Vagina (tissue), 2 donors: ENCODE measurements around the gene ACOX3.

Source experiments
- POLR2AphosphoS5 ChIP-seq, 2 donors: sonication (generic); formaldehyde crosslinking; IDR thresholded peaks; one replicate each; pipeline ENCODE4 v1.9.0; 2017; ENCODE audit warnings: antibody characterized with exemption in 2 of 2, mild to moderate bottlenecking in 2 of 2, low read depth in 1 of 2; ENCODE audit not compliant: insufficient read depth in 1 of 2
- TF ChIP-seq, protein P1 (sequence below), 3 experiments: fragments of 450-650 bp in 2 of 3; fragments of 200-600 bp in 1 of 3; sonication (generic) in 1 of 3; IDR thresholded peaks; one replicate each; pipeline ENCODE4 v1.5.1; 2017 to 2019; ENCODE audit warnings: antibody characterized with exemption in 3 of 3, mild to moderate bottlenecking in 2 of 3, moderate library complexity in 2 of 3

DNA sequence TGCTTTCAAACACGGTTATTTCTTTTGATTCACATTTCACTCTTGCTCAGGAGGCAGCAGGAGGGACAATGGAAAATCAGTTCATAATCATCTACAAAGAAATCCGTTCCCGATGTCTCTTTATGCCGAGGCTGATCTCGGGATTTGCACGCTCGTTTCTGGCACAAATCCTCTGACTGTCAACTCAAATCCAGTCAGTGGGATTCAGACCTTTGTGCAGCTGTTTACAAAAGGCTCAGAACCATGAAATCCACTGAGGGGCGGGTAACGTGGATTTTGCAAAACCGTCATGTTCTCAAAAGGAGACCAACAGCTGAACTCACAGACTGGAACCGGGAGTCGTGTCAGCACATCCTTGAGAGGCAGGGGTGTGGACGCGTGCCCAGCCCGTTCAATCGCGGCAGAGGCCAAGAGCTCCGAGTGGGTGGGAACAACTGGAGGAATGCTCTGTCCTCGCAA lies 46.4 kb downstream of the ACOX3 start:
- TF ChIP-seq, protein P1, sequence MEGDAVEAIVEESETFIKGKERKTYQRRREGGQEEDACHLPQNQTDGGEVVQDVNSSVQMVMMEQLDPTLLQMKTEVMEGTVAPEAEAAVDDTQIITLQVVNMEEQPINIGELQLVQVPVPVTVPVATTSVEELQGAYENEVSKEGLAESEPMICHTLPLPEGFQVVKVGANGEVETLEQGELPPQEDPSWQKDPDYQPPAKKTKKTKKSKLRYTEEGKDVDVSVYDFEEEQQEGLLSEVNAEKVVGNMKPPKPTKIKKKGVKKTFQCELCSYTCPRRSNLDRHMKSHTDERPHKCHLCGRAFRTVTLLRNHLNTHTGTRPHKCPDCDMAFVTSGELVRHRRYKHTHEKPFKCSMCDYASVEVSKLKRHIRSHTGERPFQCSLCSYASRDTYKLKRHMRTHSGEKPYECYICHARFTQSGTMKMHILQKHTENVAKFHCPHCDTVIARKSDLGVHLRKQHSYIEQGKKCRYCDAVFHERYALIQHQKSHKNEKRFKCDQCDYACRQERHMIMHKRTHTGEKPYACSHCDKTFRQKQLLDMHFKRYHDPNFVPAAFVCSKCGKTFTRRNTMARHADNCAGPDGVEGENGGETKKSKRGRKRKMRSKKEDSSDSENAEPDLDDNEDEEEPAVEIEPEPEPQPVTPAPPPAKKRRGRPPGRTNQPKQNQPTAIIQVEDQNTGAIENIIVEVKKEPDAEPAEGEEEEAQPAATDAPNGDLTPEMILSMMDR (IDR thresholded peaks at IDR 0.05): no peak
- TF ChIP-seq POLR2AphosphoS5 (IDR thresholded peaks at IDR 0.05; ENCODE audit: insufficient read depth in 1 of 2, low read depth in 1 of 2): peak in 1 of 2 donors; percentile 40
